ENCODE measurements around the gene THSD8.
A peak's percentile ranks its signal among the peaks of the same experiment; 100 is the strongest.
"Not testable (repeated sequence)": the region's sequence is repeated elsewhere in the genome, so short reads cannot be mapped to it uniquely, and the experiment has no call there.

The THSD8 gene

GRCh38 chr19:12833738-12834565 lies 32.1 kb downstream of the THSD8 start:
- DNase-seq = peak; percentile 48

GRCh38 chr19:12834566-12834943 lies 32.7 kb downstream of the THSD8 start, which contains the start of gene RTBDN:
Gene RTBDN, minus strand, starts transcription at chr19:12834579. Its CDS starts 4,600 bp downstream, at chr19:12829979.
- no peak for DNase-seq

GRCh38 chr19:12834976-12835757 lies 33.3 kb downstream of the THSD8 start:
- peak; percentile 39 for DNase-seq

GRCh38 chr19:12836529-12836863 lies 34.6 kb downstream of the THSD8 start:
- no peak for DNase-seq

GRCh38 chr19:12837225-12837624 lies 35.4 kb downstream of the THSD8 start:
- DNase-seq = no peak

GRCh38 chr19:12838182-12838885 lies 36.5 kb downstream of the THSD8 start, which contains the start of gene MAST1:
Gene MAST1, plus strand, starts transcription at chr19:12838515. Its CDS starts 58 bp downstream, at chr19:12838573.
- peak; percentile 66 for DNase-seq

GRCh38 chr19:12838886-12839756 lies 37.3 kb downstream of the THSD8 start:
- no peak for DNase-seq

- peak; percentile 75 for DNase-seq
Observed at GRCh38 chr19:12840091-12841079, 38.5 kb downstream of the THSD8 start.

- peak; percentile 38 for DNase-seq
Observed at GRCh38 chr19:12841094-12841493, 39.2 kb downstream of the THSD8 start.

GRCh38 chr19:12842511-12842910 lies 40.6 kb downstream of the THSD8 start:
- DNase-seq = no peak

- no peak for DNase-seq
Observed at GRCh38 chr19:12843328-12843727, 41.5 kb downstream of the THSD8 start.

GRCh38 chr19:12843999-12844732 lies 42.3 kb downstream of the THSD8 start:
- DNase-seq = no peak

GRCh38 chr19:12846613-12847012 lies 44.7 kb downstream of the THSD8 start:
- not testable (repeated sequence) for DNase-seq

GRCh38 chr19:12847159-12848139 lies 45.6 kb downstream of the THSD8 start:
- peak; percentile 91 for DNase-seq

Data from activated CD4-positive, alpha-beta T cell treated with anti-CD3 and anti-CD28 coated beads, Interleukin-2, Interleukin-6, amounts not matched to agents 100 ng/mL and 50 ng/mL, durations not matched to agents 16 hours and 8 hours (primary cell).